Erythroblast (primary cell): ENCODE measurements around the gene C1QTNF12.

Experiments
- GATA1 ChIP-seq: IDR thresholded peaks from 2 replicates; pipeline ENCODE4 v1.6.1; 2011; ENCODE audit warnings: low read depth, mild to moderate bottlenecking, control low read depth, low read length, moderate library complexity
- POLR2A ChIP-seq: IDR thresholded peaks from 2 replicates; pipeline ENCODE4 v1.6.1; 2011; ENCODE audit warnings: mild to moderate bottlenecking, low read length

DNA sequence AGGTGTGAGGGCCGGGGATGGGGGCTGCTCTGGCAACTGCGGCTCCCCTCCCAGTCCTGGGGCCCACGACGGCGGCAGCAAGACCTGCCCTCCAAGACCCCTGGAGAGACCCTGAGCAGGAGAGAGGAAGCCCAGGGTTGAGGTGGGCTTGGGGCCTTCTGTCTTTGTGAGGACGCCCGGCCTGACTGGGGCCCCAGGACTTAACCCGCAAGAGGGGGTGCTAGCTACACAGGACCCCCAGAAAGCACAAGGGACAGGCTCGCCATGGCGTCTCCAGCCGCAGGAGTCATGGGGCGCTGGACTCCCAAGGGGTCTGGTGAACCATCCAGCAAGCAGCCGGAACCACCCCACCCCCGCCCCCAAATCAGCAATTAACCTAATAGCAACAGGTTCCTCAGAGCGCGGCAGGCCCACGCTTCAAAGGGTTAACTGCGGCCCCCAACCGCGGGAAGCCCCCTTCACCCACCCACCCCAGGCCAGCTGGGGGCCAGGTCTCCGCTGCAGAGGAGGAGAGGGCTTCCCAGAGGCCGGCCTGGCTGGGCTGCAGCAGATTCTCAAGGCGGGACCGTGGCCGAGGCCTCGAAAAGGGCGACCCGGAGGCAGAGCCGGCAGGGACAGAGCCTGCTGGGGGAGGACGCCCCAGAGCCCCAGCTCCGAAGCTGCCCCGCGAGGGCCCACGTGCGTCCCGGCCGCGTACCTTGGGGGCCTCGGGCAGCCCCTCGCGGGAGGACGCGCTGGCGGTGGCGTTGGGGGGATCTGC, 525 bp downstream of the C1QTNF12 start:
- TF ChIP-seq POLR2A: no peak
- no peak for TF ChIP-seq GATA1
